K562 (cell line): ENCODE measurements around the gene SNX3. TPM values are rescaled to one million over a fixed set of nuclear protein-coding genes. Genes with fewer than 3 reads are reported as not detected.

Experiments used
- ATAC-seq: fragments of 200-7000 bp; cut with Tn5 transposase; 3 replicates; pipeline ENCODE4 v1.9.1; 2020; ENCODE audit warnings: moderate library complexity
- BruUV-seq: library from RNA; stranded (reverse); fragments of 400-500 nt; replicated peaks from 2 replicates; lab custom pipeline; 2021; lab: Mats Ljungman, UMichigan
- CTCF ChIA-PET: fragments of 300-600 bp; formaldehyde crosslinking; extraction: SDS; loops from one replicate; lab custom pipeline; 2021; ENCODE audit warnings: low intra/inter-chr PET ratio; lab: Yijun Ruan, JAX
- POLR2A ChIA-PET: fragments of 300-600, 350-650 bp; sonication (Branson Sonifier 250); formaldehyde crosslinking; extraction: SDS; loops from one replicate; lab custom pipeline; 2021; ENCODE audit warnings: antibody characterized with exemption, inconsistent platforms; lab: Yijun Ruan, JAX
- DNase-seq, 4 experiments: peaks; one replicate each; pipeline versions ENCODE4 v3.0.0 to v3.0.0-alpha.2; 2011 to 2018; ENCODE audit warnings: low spot score in 3 of 4, mixed read lengths in 3 of 4; ENCODE audit errors: extremely low read depth in 1 of 4
- FAIRE-seq: peaks from 2 replicates; lab custom pipeline; 2011; peaks lifted over from hg19 to GRCh38; lab: Jason Lieb, UNC
- H2AFZ ChIP-seq: 2 replicates; pipeline ENCODE4 v1.6.0; 2011; ENCODE audit warnings: low read depth, low read length, control low read depth, inconsistent platforms
- H3K27ac ChIP-seq: fragments of 200-600 bp; 3 replicates; pipeline ENCODE4 v1.8.0; 2011; ENCODE audit warnings: low read depth, mild to moderate bottlenecking, control low read depth, inconsistent platforms, low read length, moderate library complexity, mixed read lengths; ENCODE audit errors: extremely low read depth
- H3K27me3 ChIP-seq, 2 experiments: fragments of 300-600 bp in 1 of 2; 2 replicates in 1 of 2; 3 replicates in 1 of 2; pipeline versions ENCODE4 v1.6.0 to v1.8.0; 2011; ENCODE audit warnings: inconsistent platforms in 2 of 2, low read length in 2 of 2, mild to moderate bottlenecking in 1 of 2, mixed read lengths in 1 of 2, moderate library complexity in 1 of 2; ENCODE audit not compliant: control insufficient read depth in 2 of 2, insufficient read depth in 2 of 2
- H3K36me3 ChIP-seq: fragments of 300-600 bp; 3 replicates; pipeline ENCODE4 v1.8.0; 2011; ENCODE audit warnings: mild to moderate bottlenecking, low read length, inconsistent platforms; ENCODE audit not compliant: control insufficient read depth, insufficient read depth
- H3K4me1 ChIP-seq, 2 experiments: fragments of 200-600 bp in 1 of 2; replicated peaks in 1 of 2; 2 replicates in 1 of 2; 3 replicates in 1 of 2; pipeline versions ENCODE4 v1.5.1 to v1.8.0; 2011; ENCODE audit warnings: inconsistent platforms in 2 of 2, low read length in 2 of 2, mild to moderate bottlenecking in 1 of 2, mixed read lengths in 1 of 2, moderate library complexity in 1 of 2; ENCODE audit not compliant: control insufficient read depth in 2 of 2, insufficient read depth in 2 of 2
- H3K4me2 ChIP-seq: 2 replicates; pipeline ENCODE4 v1.6.1; 2011; ENCODE audit warnings: low read length, control low read depth, inconsistent platforms, mixed read lengths; ENCODE audit not compliant: insufficient read depth
- H3K4me3 ChIP-seq: fragments of 200-600 bp; sonication (generic), shearing (Covaris generic); 2 replicates; pipeline ENCODE4 v1.5.1; 2016; ENCODE audit warnings: control low read depth, inconsistent platforms
- H3K79me2 ChIP-seq: fragments of 200-600 bp; 3 replicates; pipeline ENCODE4 v1.8.0; 2011; ENCODE audit warnings: low read length, inconsistent platforms; ENCODE audit not compliant: control insufficient read depth, insufficient read depth
- H3K9ac ChIP-seq, 2 experiments: 2 replicates each; pipeline versions ENCODE4 v1.6.0 to v1.6.1; 2011; ENCODE audit warnings: low read depth in 2 of 2, low read length in 2 of 2, control low read depth in 1 of 2, inconsistent platforms in 1 of 2, mild to moderate bottlenecking in 1 of 2, mixed read lengths in 1 of 2; ENCODE audit not compliant: insufficient read depth in 1 of 2
- H3K9me1 ChIP-seq: one replicate; pipeline ENCODE4 v1.6.0; 2011; ENCODE audit warnings: inconsistent platforms, mild to moderate bottlenecking, low read length, moderate library complexity; ENCODE audit not compliant: control insufficient read depth, insufficient read depth
- H3K9me3 ChIP-seq: replicated peaks from 2 replicates; pipeline ENCODE4 v1.5.1; 2011; ENCODE audit warnings: low read depth, low read length, inconsistent platforms; ENCODE audit not compliant: control insufficient read depth, insufficient read depth
- H4K20me1 ChIP-seq: replicated peaks from 2 replicates; pipeline ENCODE4 v1.6.1; 2011; ENCODE audit warnings: low read length, inconsistent platforms, mixed read lengths; ENCODE audit not compliant: control insufficient read depth, insufficient read depth
- CBX5 ChIP-seq: IDR thresholded peaks from 2 replicates; pipeline ENCODE4 v1.6.1; 2014; ENCODE audit warnings: low read depth, borderline replicate concordance
- NCOA4 ChIP-seq: fragments of 450-650 bp; IDR thresholded peaks from 2 replicates; pipeline ENCODE4 v1.6.1; 2018; ENCODE audit warnings: mild to moderate bottlenecking; ENCODE audit not compliant: partially characterized antibody
- TRIM24 ChIP-seq, 2 experiments: fragments of 450-650 bp; IDR thresholded peaks; 2 replicates each; pipeline ENCODE4 v1.6.1; 2016
- ZNF263 ChIP-seq: sonication (generic); formaldehyde crosslinking; IDR thresholded peaks from 2 replicates; pipeline ENCODE4 v1.8.0; 2022; ENCODE audit warnings: mild to moderate bottlenecking, missing genetic modification reagents, borderline replicate concordance
- WGBS: fragments of 100-300 bp; shearing (Covaris generic); methylation state at CpG from one replicate; pipeline ENCODE4 v1.1.6; 2016; ENCODE audit warnings: low coverage, mixed read lengths; ENCODE audit not compliant: insufficient coverage; ENCODE audit errors: missing lambda C conversion rate; 5-methylcytosine and 5-hydroxymethylcytosine counted together
- in situ Hi-C: fragments of 300-500 bp; cut with MboI; formaldehyde crosslinking; loops from 4 replicates; pipeline ENCODE4 v1.15.0; 2018; ENCODE audit warnings: inconsistent platforms, mixed read lengths
- intact Hi-C: fragments of 100-400 bp; cut with micrococcal nuclease; formaldehyde crosslinking; loops from 2 replicates; pipeline ENCODE4 v1.14.2; 2022
- polyA plus RNA-seq, 8 experiments: library from polyadenylated mRNA; depleted of rRNA in 4 of 8; stranded (reverse) in 5 of 8; unstranded in 3 of 8; fragments of >200 nt; fragmentation: Nextera tagmentation in 2 of 8; fragmentation: Illumina TruSeq in 1 of 8; extraction: Ambion mirVana in 2 of 8; extraction: Trizol in 1 of 8; gene quantifications; 2 replicates each; pipeline versions ENCODE4 v1.2.1 to v1.2.3, GENCODE V29; 2011 to 2014; ENCODE audit warnings: inconsistent platforms in 1 of 8, missing spikeins in 1 of 8
- total RNA-seq, 7 experiments: library from RNA; depleted of rRNA in 6 of 7; stranded (reverse); fragments of >200 nt in 6 of 7; fragmentation: Illumina TruSeq in 2 of 7; extraction: Trizol in 2 of 7; gene quantifications; 2 replicates each; pipeline versions ENCODE4 v1.2.1 to v1.2.3, GENCODE V29; 2011 to 2021; ENCODE audit warnings: low replicate concordance in 1 of 7

SNX3 gene
- total and polyA plus RNA-seq, 9 of the 15 experiments (the other 6 are each of a cell fraction or from before 2014, with no cell fraction given): 48.9 to 410 (median 159) TPM

DNA sequence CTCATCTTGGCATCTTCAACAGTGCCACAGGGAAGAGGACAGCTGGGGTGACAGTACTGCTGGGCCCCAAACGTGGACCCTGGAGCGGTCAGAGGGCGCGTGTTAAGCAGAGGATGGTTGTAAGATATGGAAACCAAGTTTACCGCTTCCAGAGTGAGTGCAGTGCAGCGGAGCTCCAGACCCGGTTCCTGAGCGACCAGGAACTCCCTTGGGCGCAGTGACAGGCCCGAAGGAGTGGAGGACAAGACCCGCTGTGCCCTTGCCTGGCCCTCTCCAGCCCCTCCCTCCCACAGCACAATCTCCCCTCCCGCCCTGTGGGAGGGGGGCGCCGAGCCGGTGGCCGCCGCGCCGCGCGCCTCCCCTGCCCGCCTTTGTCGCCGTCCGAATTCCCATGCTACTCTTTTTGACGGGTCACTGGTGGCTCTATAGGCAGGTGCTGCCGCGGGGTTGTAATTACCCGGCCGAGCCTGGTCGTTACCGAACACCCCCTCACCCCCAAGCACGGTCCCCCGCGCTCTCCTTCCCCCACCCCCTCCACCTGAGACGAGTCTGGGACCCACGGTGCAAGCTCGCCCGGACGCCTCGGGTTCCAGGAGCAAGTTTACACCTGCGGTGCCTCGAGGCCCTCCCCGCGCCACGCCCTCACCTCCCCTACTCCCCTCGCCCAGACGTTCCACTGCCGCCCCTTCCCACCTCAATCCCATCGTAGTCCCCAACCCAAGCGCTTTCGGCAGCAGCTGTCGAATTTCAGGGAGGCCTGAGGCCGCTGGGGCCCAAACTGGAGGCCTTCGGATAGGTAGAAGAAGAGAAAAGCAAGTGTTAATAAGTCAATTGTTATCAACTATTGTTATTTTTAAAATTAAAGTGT lies 91.1 kb downstream of the SNX3 start:
- H3K79me2 ChIP-seq: no peaks in the 10 kb centered on the region
- intact Hi-C loops: no loop called here
- WGBS: 34% methylated on average over 21 of the region's 55 CpGs
- FAIRE-seq: no peak
- H3K27me3 ChIP-seq: peaks cover 42 to 86% of the 10 kb centered on the region in 2 experiments
- H3K4me3 ChIP-seq: no peak overlapping the region
- no peak overlapping the region for H2AFZ ChIP-seq
- BruUV-seq: no TSS peak
- H3K36me3 ChIP-seq: no peaks in the 10 kb centered on the region
- H4K20me1 ChIP-seq: no peaks in the 10 kb centered on the region
- H3K27ac ChIP-seq: no peak overlapping the region
- H3K9ac ChIP-seq: no peak overlapping the region
- no peaks in the 10 kb centered on the region for H3K9me1 ChIP-seq
- TF ChIP-seq CBX5 (no peak), TRIM24 (IDR thresholded peaks at IDR 0.05) (no peak), NCOA4 (no peak), ZNF263 (CRISPR knock-in tag) (no peak)
- TF ChIP-seq, all 486 proteins: peak for 0
- DNase-seq (no peak), ATAC-seq (no peak; the same call in 2 of the 3 replicates)
- peaks cover 0 to 42% of the 10 kb centered on the region in 2 experiments; a peak in 2 of 5 replicates for H3K4me1 ChIP-seq
- CTCF ChIA-PET: no interaction called here
- H3K4me2 ChIP-seq: no peak overlapping the region
- POLR2A ChIA-PET: interaction anchor here (0.6 kb wide), 1 partner anchor 19 kb away, joined by 3 read pairs; no protein-coding TSS in a partner anchor
- no peaks in the 10 kb centered on the region for H3K9me3 ChIP-seq
- in situ Hi-C loops: no loop called here
